ENCODE results near the gene LRRIQ1. TPM values are rescaled to one million over a fixed set of nuclear protein-coding genes. Genes with fewer than 3 reads are reported as not detected.

Gene LRRIQ1
- total and polyA plus RNA-seq, 4 donors = 0.05 to 0.08 TPM; not detected in 2

DNA sequence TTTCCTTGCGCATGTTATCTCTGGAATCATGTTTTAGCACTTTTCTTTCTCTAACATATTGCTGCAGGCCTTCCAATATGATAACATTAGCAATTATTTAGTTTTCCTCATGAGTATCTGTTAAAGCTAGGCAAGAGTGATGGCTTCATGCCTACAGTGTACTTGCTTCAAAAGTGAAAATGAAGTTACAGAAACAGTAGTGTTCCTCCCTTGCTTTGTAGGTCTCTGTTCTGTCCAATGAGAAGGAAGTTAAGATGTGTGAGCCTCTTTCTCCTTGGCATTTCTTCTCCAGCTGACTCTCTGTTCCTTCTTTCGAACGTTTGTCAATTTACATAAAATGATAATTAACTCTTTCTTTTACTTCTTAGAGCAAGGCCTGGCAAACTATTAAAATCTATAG, 22.2 kb downstream of the LRRIQ1 start:
- Histone ChIP-seq H3K27ac (ENCODE audit: low read depth in 1 of 2, low read length in 2 of 2) (no peak overlapping the region), H3K9me3 (ENCODE audit: control insufficient read depth in 4 of 4, low read length in 3 of 4) (no peaks in the 10 kb centered on the region), H3K4me1 (ENCODE audit: control insufficient read depth in 4 of 4, insufficient read depth in 4 of 4, low read length in 3 of 4) (no peaks in the 10 kb centered on the region), H3K27me3 (ENCODE audit: control insufficient read depth in 4 of 4, insufficient read depth in 4 of 4, low read length in 3 of 4) (no peaks in the 10 kb centered on the region), H3K4me3 (ENCODE audit: low read depth in 1 of 3, low read length in 3 of 3) (no peak overlapping the region), H3K9ac (ENCODE audit: low read depth in 1 of 2, low read length in 2 of 2) (no peak overlapping the region), H3K36me3 (ENCODE audit: control insufficient read depth in 4 of 4, insufficient read depth in 3 of 4, low read depth in 1 of 4, low read length in 3 of 4) (no peaks in the 10 kb centered on the region)
- 51% methylated on average over 3 of the region's 3 CpGs for WGBS
- no peak for DNase-seq (ENCODE audit: low spot score)
- TF ChIP-seq JUND (IDR thresholded peaks at IDR 0.05) = no peak
- TF ChIP-seq NR2F2 (IDR thresholded peaks at IDR 0.05) = no peak
- TF ChIP-seq RAD21 (IDR thresholded peaks at IDR 0.05) = no peak
- TF ChIP-seq, protein P1, sequence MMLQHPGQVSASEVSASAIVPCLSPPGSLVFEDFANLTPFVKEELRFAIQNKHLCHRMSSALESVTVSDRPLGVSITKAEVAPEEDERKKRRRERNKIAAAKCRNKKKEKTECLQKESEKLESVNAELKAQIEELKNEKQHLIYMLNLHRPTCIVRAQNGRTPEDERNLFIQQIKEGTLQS (IDR thresholded peaks at IDR 0.05) = no peak
- TF ChIP-seq HNF4A (conservative IDR thresholded peaks at IDR 0.05) = no peak
- TF ChIP-seq, protein P2, sequence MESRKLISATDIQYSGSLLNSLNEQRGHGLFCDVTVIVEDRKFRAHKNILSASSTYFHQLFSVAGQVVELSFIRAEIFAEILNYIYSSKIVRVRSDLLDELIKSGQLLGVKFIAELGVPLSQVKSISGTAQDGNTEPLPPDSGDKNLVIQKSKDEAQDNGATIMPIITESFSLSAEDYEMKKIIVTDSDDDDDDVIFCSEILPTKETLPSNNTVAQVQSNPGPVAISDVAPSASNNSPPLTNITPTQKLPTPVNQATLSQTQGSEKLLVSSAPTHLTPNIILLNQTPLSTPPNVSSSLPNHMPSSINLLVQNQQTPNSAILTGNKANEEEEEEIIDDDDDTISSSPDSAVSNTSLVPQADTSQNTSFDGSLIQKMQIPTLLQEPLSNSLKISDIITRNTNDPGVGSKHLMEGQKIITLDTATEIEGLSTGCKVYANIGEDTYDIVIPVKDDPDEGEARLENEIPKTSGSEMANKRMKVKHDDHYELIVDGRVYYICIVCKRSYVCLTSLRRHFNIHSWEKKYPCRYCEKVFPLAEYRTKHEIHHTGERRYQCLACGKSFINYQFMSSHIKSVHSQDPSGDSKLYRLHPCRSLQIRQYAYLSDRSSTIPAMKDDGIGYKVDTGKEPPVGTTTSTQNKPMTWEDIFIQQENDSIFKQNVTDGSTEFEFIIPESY (IDR thresholded peaks at IDR 0.05) = no peak
- TF ChIP-seq GABPA (IDR thresholded peaks at IDR 0.05 in 1 of 2, conservative IDR thresholded peaks at IDR 0.05 in 1 of 2) = no peak
- TF ChIP-seq YY1 (IDR thresholded peaks at IDR 0.05) = no peak
- TF ChIP-seq RXRA (IDR thresholded peaks at IDR 0.05) = no peak
- TF ChIP-seq, protein P3, sequence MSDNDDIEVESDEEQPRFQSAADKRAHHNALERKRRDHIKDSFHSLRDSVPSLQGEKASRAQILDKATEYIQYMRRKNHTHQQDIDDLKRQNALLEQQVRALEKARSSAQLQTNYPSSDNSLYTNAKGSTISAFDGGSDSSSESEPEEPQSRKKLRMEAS (IDR thresholded peaks at IDR 0.05) = no peak
- TF ChIP-seq SP1 (IDR thresholded peaks at IDR 0.05) = no peak
- TF ChIP-seq, protein P4, sequence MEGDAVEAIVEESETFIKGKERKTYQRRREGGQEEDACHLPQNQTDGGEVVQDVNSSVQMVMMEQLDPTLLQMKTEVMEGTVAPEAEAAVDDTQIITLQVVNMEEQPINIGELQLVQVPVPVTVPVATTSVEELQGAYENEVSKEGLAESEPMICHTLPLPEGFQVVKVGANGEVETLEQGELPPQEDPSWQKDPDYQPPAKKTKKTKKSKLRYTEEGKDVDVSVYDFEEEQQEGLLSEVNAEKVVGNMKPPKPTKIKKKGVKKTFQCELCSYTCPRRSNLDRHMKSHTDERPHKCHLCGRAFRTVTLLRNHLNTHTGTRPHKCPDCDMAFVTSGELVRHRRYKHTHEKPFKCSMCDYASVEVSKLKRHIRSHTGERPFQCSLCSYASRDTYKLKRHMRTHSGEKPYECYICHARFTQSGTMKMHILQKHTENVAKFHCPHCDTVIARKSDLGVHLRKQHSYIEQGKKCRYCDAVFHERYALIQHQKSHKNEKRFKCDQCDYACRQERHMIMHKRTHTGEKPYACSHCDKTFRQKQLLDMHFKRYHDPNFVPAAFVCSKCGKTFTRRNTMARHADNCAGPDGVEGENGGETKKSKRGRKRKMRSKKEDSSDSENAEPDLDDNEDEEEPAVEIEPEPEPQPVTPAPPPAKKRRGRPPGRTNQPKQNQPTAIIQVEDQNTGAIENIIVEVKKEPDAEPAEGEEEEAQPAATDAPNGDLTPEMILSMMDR (IDR thresholded peaks at IDR 0.05; ENCODE audit: low read depth, low read length, missing input control) = no peak
- no peak for TF ChIP-seq FOXA1 (IDR thresholded peaks at IDR 0.05)
- no peak for TF ChIP-seq EGR1 (IDR thresholded peaks at IDR 0.05; ENCODE audit: low read depth in 2 of 2)

DNA sequence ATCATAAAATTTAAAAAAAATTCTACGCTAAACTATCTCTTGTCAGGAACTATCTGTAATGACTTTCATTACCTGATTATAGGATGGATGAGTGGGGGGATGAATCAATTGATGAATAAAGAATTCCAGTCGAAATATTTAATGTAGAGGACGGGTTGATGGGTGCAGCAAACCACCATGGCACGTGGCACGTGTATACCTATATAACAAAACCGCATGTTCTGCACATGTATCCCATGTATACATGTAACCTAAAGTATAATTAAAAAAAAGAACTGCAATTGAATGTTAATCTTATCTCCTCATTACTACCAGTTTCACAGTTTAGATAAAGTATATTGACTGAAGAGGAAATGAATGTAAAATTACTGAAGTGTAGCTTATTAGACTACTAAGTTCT, 23.4 kb downstream of the LRRIQ1 start:
- no peaks in the 10 kb centered on the region for H3K27me3 ChIP-seq (ENCODE audit: control insufficient read depth in 4 of 4, insufficient read depth in 4 of 4, low read length in 3 of 4)
- no peak for DNase-seq (ENCODE audit: low spot score)
- H3K27ac ChIP-seq (ENCODE audit: low read depth in 1 of 2, low read length in 2 of 2) = no peak overlapping the region
- TF ChIP-seq FOXA1 (IDR thresholded peaks at IDR 0.05) (no peak), YY1 (IDR thresholded peaks at IDR 0.05) (no peak), RAD21 (IDR thresholded peaks at IDR 0.05) (no peak), RXRA (IDR thresholded peaks at IDR 0.05) (no peak), HNF4G (IDR thresholded peaks at IDR 0.05) (no peak)
- TF ChIP-seq, protein P2 (IDR thresholded peaks at IDR 0.05) = no peak
- TF ChIP-seq, protein P5, sequence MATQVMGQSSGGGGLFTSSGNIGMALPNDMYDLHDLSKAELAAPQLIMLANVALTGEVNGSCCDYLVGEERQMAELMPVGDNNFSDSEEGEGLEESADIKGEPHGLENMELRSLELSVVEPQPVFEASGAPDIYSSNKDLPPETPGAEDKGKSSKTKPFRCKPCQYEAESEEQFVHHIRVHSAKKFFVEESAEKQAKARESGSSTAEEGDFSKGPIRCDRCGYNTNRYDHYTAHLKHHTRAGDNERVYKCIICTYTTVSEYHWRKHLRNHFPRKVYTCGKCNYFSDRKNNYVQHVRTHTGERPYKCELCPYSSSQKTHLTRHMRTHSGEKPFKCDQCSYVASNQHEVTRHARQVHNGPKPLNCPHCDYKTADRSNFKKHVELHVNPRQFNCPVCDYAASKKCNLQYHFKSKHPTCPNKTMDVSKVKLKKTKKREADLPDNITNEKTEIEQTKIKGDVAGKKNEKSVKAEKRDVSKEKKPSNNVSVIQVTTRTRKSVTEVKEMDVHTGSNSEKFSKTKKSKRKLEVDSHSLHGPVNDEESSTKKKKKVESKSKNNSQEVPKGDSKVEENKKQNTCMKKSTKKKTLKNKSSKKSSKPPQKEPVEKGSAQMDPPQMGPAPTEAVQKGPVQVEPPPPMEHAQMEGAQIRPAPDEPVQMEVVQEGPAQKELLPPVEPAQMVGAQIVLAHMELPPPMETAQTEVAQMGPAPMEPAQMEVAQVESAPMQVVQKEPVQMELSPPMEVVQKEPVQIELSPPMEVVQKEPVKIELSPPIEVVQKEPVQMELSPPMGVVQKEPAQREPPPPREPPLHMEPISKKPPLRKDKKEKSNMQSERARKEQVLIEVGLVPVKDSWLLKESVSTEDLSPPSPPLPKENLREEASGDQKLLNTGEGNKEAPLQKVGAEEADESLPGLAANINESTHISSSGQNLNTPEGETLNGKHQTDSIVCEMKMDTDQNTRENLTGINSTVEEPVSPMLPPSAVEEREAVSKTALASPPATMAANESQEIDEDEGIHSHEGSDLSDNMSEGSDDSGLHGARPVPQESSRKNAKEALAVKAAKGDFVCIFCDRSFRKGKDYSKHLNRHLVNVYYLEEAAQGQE (IDR thresholded peaks at IDR 0.05) = no peak
- TF ChIP-seq, protein P4 (IDR thresholded peaks at IDR 0.05; ENCODE audit: low read depth, low read length, missing input control) = no peak
- TF ChIP-seq, protein P3 (IDR thresholded peaks at IDR 0.05) = no peak
- TF ChIP-seq, protein P1 (IDR thresholded peaks at IDR 0.05) = no peak
- H3K4me3 ChIP-seq (ENCODE audit: low read depth in 1 of 3, low read length in 3 of 3) = no peak overlapping the region
- WGBS = 51% methylated on average over 6 of the region's 6 CpGs
- H3K36me3 ChIP-seq (ENCODE audit: control insufficient read depth in 4 of 4, insufficient read depth in 3 of 4, low read depth in 1 of 4, low read length in 3 of 4) = no peaks in the 10 kb centered on the region
- H3K4me1 ChIP-seq (ENCODE audit: control insufficient read depth in 4 of 4, insufficient read depth in 4 of 4, low read length in 3 of 4) = no peaks in the 10 kb centered on the region
- no peaks in the 10 kb centered on the region for H3K9me3 ChIP-seq (ENCODE audit: control insufficient read depth in 4 of 4, low read length in 3 of 4)
- no peak overlapping the region for H3K9ac ChIP-seq (ENCODE audit: low read depth in 1 of 2, low read length in 2 of 2)

Data from liver (tissue), 9 donors.